ENCODE data around the gene ACOXL. TPM values are rescaled to one million over a fixed set of nuclear protein-coding genes. Genes with fewer than 3 reads are reported as not detected.
A peak's percentile ranks its signal among the peaks of the same experiment; 100 is the strongest.
"Not testable (repeated sequence)": the region's sequence is repeated elsewhere in the genome, so short reads cannot be mapped to it uniquely, and the experiment has no call there.

The ACOXL gene
- total RNA-seq, 1 donor from 2014 or later: 1.1 TPM

DNA sequence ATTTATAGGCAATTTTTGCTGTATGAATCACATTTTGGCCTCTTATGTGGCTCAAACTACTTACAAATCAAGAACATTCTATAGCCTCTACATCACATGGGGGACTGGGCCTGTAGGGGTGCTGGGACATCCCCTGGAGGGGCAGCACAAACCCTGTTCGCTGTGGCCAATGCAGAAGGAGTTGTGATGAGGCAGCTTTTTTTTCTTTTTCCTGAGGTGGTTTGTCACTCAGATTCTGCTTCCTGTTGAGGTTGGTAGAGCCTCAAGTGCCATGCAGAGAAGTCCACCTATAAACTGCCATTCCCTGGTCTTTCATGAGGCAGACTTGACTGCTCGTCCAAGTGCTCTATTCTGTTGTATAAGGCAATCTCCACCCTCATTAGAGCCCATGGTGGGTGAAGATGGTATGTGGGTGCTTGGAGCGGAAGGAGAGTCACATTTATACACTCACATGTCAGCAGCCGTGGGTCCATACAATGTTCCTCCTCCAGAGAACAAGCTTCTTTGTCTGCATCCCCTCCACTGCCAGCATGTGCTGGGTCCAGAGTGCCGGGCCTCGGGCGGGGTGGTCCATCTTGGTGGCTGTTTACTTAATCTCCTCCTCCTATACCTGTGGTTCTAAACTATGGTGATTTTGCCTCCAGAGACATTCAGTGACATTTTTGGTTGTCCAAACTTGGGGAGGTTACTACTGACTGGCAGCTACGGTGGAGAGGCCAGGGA is 120.3 kb downstream of the ACOXL start:
- Mint-ChIP-seq H3K27me3 (ENCODE audit: insufficient read depth) (peaks cover 20% of the 10 kb centered on the region), H3K4me3 (peak overlapping the region; percentile 35), H3K4me1 (ENCODE audit: low read depth) (peaks cover 87% of the 10 kb centered on the region), H3K27ac (peak overlapping the region; percentile 79), H3K36me3 (ENCODE audit: low read depth) (peaks cover 5% of the 10 kb centered on the region), H3K9me3 (no peaks in the 10 kb centered on the region)
- intact Hi-C loops (cut with micrococcal nuclease): loop anchor here (1.0 kb wide), 1 partner anchor 41 kb away; no protein-coding TSS in a partner anchor
- DNase-seq (ENCODE audit: low spot score): peak; percentile 31

GRCh38 chr2:110853516-110853915 is 121.1 kb downstream of the ACOXL start:
- peaks cover 23% of the 10 kb centered on the region for H3K27me3 Mint-ChIP-seq (ENCODE audit: insufficient read depth)
- H3K27ac Mint-ChIP-seq: no peak overlapping the region
- no peaks in the 10 kb centered on the region for H3K9me3 Mint-ChIP-seq
- H3K36me3 Mint-ChIP-seq (ENCODE audit: low read depth): peaks cover 5% of the 10 kb centered on the region
- peaks cover 88% of the 10 kb centered on the region for H3K4me1 Mint-ChIP-seq (ENCODE audit: low read depth)
- peak overlapping the region; percentile 35 for H3K4me3 Mint-ChIP-seq
- DNase-seq (ENCODE audit: low spot score): peak; percentile 44
- intact Hi-C loops (cut with micrococcal nuclease): loop anchor here (1.0 kb wide), 1 partner anchor 42 kb away; no protein-coding TSS in a partner anchor

- H3K4me3 Mint-ChIP-seq: peak overlapping the region; percentile 34
- H3K36me3 Mint-ChIP-seq (ENCODE audit: low read depth): peaks cover 3% of the 10 kb centered on the region
- intact Hi-C loops (cut with micrococcal nuclease): loop anchor here (1.0 kb wide), 1 partner anchor 43 kb away; no protein-coding TSS in a partner anchor
- no peak for DNase-seq (ENCODE audit: low spot score)
- peaks cover 88% of the 10 kb centered on the region for H3K4me1 Mint-ChIP-seq (ENCODE audit: low read depth)
- H3K27ac Mint-ChIP-seq: no peak overlapping the region
- H3K27me3 Mint-ChIP-seq (ENCODE audit: insufficient read depth): peaks cover 23% of the 10 kb centered on the region
- no peaks in the 10 kb centered on the region for H3K9me3 Mint-ChIP-seq
These were observed 121.6 kb downstream of the ACOXL start for GRCh38 chr2:110853948-110854347.

- Mint-ChIP-seq H3K27ac (peak overlapping the region; percentile 41), H3K4me1 (ENCODE audit: low read depth) (peaks cover 90% of the 10 kb centered on the region), H3K27me3 (ENCODE audit: insufficient read depth) (peaks cover 23% of the 10 kb centered on the region), H3K4me3 (no peak overlapping the region), H3K36me3 (ENCODE audit: low read depth) (peaks cover 2% of the 10 kb centered on the region), H3K9me3 (no peaks in the 10 kb centered on the region)
- intact Hi-C loops (cut with micrococcal nuclease): no loop called here
- DNase-seq (ENCODE audit: low spot score): no peak
These were observed 122.1 kb downstream of the ACOXL start for GRCh38 chr2:110854355-110855081.

GRCh38 chr2:110855841-110856240 is 123.5 kb downstream of the ACOXL start:
- H3K9me3 Mint-ChIP-seq: not testable (repeated sequence)

DNA sequence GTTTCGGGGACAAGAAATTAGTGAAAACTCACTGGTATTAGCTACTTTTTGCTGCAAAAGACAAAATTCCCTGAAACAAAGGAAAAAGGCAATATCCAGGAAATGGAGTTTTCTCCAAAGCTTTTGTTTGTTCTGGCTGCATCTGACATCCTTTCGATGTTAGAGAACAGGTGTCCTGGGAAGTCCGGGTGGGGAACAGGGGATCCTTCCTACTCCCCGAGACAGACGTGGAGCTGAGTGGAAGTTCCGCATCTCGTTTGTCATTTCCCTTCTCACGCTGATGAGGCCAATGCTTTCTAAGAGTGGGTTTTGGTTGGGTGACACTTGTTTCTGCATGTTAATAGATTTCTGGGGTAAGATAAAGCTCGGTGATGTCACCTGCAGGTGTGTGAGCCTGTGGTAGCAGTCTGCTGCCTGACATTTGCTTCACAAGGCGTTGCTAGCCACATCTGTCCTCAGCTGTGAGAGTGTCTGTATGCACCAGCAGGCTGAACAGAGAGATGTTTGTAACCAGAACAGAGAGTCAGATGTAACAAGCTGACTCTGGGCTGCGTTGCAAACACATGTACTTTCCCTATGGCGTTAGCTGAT is 125.9 kb downstream of the ACOXL start:
- Mint-ChIP-seq H3K4me3 (peak overlapping the region; percentile 80), H3K9me3 (no peaks in the 10 kb centered on the region), H3K27me3 (ENCODE audit: insufficient read depth) (peaks cover 37% of the 10 kb centered on the region), H3K36me3 (ENCODE audit: low read depth) (no peaks in the 10 kb centered on the region), H3K4me1 (ENCODE audit: low read depth) (peaks cover 76% of the 10 kb centered on the region), H3K27ac (peak overlapping the region; percentile 87)
- peak; percentile 75 for DNase-seq (ENCODE audit: low spot score)
- intact Hi-C loops (cut with micrococcal nuclease): loop anchor here (1.0 to 2.0 kb wide), 8 partner anchors 9 to 258 kb away; no protein-coding TSS in a partner anchor

More at GRCh38 chr2:110855841-110856240, 123.5 kb downstream of the ACOXL start:
- not testable (repeated sequence) for H3K36me3 Mint-ChIP-seq (ENCODE audit: low read depth); H3K27ac Mint-ChIP-seq; DNase-seq (ENCODE audit: low spot score); H3K4me3 Mint-ChIP-seq
- intact Hi-C loops (cut with micrococcal nuclease): loop anchor here (1.0 kb wide), 1 partner anchor 8 kb away; no protein-coding TSS in a partner anchor
- Mint-ChIP-seq H3K27me3 (ENCODE audit: insufficient read depth) (peaks cover 28% of the 10 kb centered on the region), H3K4me1 (ENCODE audit: low read depth) (peaks cover 91% of the 10 kb centered on the region)

GRCh38 chr2:110858993-110859701 is 126.8 kb downstream of the ACOXL start:
- intact Hi-C loops (cut with micrococcal nuclease): loop anchor here (1.0 to 2.0 kb wide), 8 partner anchors 8 to 257 kb away; no protein-coding TSS in a partner anchor
- peak overlapping the region; percentile 80 for H3K4me3 Mint-ChIP-seq
- peaks cover 37% of the 10 kb centered on the region for H3K27me3 Mint-ChIP-seq (ENCODE audit: insufficient read depth)
- no peaks in the 10 kb centered on the region for H3K36me3 Mint-ChIP-seq (ENCODE audit: low read depth)
- DNase-seq (ENCODE audit: low spot score): no peak
- peaks cover 73% of the 10 kb centered on the region for H3K4me1 Mint-ChIP-seq (ENCODE audit: low read depth)
- peak overlapping the region; percentile 87 for H3K27ac Mint-ChIP-seq
- H3K9me3 Mint-ChIP-seq: no peaks in the 10 kb centered on the region

DNA sequence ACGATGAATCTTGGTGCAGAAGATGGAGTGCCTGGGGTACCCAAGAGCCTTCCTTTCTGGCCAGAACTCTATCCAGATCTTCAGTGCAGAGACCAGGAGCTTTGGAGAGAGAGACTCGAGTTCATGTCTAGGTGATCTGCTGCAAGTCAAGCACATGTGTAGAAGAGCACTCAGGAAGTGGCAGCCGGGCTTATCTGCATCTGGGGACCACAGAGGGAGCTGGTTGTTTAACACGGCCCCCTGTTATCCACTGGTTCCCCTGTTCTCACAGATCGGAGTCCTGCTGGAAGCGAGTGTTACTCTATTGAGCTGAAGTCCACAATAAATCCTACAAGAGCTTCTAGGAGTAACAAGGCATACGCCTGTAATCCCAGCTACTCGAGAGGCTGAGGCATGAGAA is 128.3 kb downstream of the ACOXL start:
- Mint-ChIP-seq H3K27ac (peak overlapping the region; percentile 11), H3K36me3 (ENCODE audit: low read depth) (no peaks in the 10 kb centered on the region), H3K27me3 (ENCODE audit: insufficient read depth) (peaks cover 32% of the 10 kb centered on the region), H3K9me3 (no peaks in the 10 kb centered on the region), H3K4me3 (peak overlapping the region; percentile 23), H3K4me1 (ENCODE audit: low read depth) (peaks cover 73% of the 10 kb centered on the region)
- intact Hi-C loops (cut with micrococcal nuclease): no loop called here
- DNase-seq (ENCODE audit: low spot score): no peak

- no peak overlapping the region for H3K27ac Mint-ChIP-seq
- no peak overlapping the region for H3K4me3 Mint-ChIP-seq
- peaks cover 74% of the 10 kb centered on the region for H3K4me1 Mint-ChIP-seq (ENCODE audit: low read depth)
- no peaks in the 10 kb centered on the region for H3K9me3 Mint-ChIP-seq
- no peak for DNase-seq (ENCODE audit: low spot score)
- intact Hi-C loops (cut with micrococcal nuclease): no loop called here
- H3K27me3 Mint-ChIP-seq (ENCODE audit: insufficient read depth): peaks cover 23% of the 10 kb centered on the region
- no peaks in the 10 kb centered on the region for H3K36me3 Mint-ChIP-seq (ENCODE audit: low read depth)
These were observed 129.4 kb downstream of the ACOXL start for GRCh38 chr2:110861616-110862260.

- peaks cover 77% of the 10 kb centered on the region for H3K4me1 Mint-ChIP-seq (ENCODE audit: low read depth)
- no peak overlapping the region for H3K4me3 Mint-ChIP-seq
- no peaks in the 10 kb centered on the region for H3K9me3 Mint-ChIP-seq
- no peak overlapping the region for H3K27ac Mint-ChIP-seq
- peaks cover 22% of the 10 kb centered on the region for H3K27me3 Mint-ChIP-seq (ENCODE audit: insufficient read depth)
- H3K36me3 Mint-ChIP-seq (ENCODE audit: low read depth): peaks cover 3% of the 10 kb centered on the region
- intact Hi-C loops (cut with micrococcal nuclease): loop anchor here (1.0 kb wide), 1 partner anchor 7 kb away; no protein-coding TSS in a partner anchor
- no peak for DNase-seq (ENCODE audit: low spot score)
These were observed 131.4 kb downstream of the ACOXL start for GRCh38 chr2:110863726-110864125.

GRCh38 chr2:110864176-110864575 is 131.8 kb downstream of the ACOXL start:
- peaks cover 3% of the 10 kb centered on the region for H3K36me3 Mint-ChIP-seq (ENCODE audit: low read depth)

GRCh38 chr2:110864731-110865130 is 132.4 kb downstream of the ACOXL start:
- H3K4me1 Mint-ChIP-seq (ENCODE audit: low read depth): peaks cover 76% of the 10 kb centered on the region
- no peaks in the 10 kb centered on the region for H3K9me3 Mint-ChIP-seq
- no peak for DNase-seq (ENCODE audit: low spot score)
- intact Hi-C loops (cut with micrococcal nuclease): loop anchor here (1.0 to 5.0 kb wide), 5 partner anchors 8 to 343 kb away; partner anchors contain the start of gene BUB1
- H3K36me3 Mint-ChIP-seq (ENCODE audit: low read depth): peaks cover 3% of the 10 kb centered on the region
- peak overlapping the region; percentile 32 for H3K27ac Mint-ChIP-seq
- H3K4me3 Mint-ChIP-seq: peak overlapping the region; percentile 48
- peaks cover 22% of the 10 kb centered on the region for H3K27me3 Mint-ChIP-seq (ENCODE audit: insufficient read depth)

More at GRCh38 chr2:110864176-110864575, 131.8 kb downstream of the ACOXL start:
- H3K27me3 Mint-ChIP-seq (ENCODE audit: insufficient read depth): peaks cover 22% of the 10 kb centered on the region
- no peak for DNase-seq (ENCODE audit: low spot score)
- H3K4me3 Mint-ChIP-seq: no peak overlapping the region
- intact Hi-C loops (cut with micrococcal nuclease): loop anchor here (1.0 kb wide), 1 partner anchor 8 kb away; no protein-coding TSS in a partner anchor
- H3K4me1 Mint-ChIP-seq (ENCODE audit: low read depth): peaks cover 76% of the 10 kb centered on the region
- H3K27ac Mint-ChIP-seq: no peak overlapping the region
- H3K9me3 Mint-ChIP-seq: no peaks in the 10 kb centered on the region

Measured in activated T-helper 1 cell treated with anti-CD3 and anti-CD28 coated beads, Interleukin-12 subunit alpha, Interleukin-12 subunit beta, Interleukin-2, Interleukin-4 antibody, amounts not matched to agents 30 ng/mL and 10 ng/mL and 1 ng/mL, durations not matched to agents 14 hours and 24 hours and 36 hours (primary cell).